ENCODE measurements around the gene TSNAX. TPM values are rescaled to one million over a fixed set of nuclear protein-coding genes. Genes with fewer than 3 reads are reported as not detected.

Gene TSNAX
- total and polyA plus RNA-seq, 9 of the 15 experiments (the other 6 are each of a cell fraction or from before 2014, with no cell fraction given): 33.8 to 102 (median 61.2) TPM

- TF ChIP-seq KLF10 (CRISPR knock-in tag; IDR thresholded peaks at IDR 0.05) (no peak), ATF1 (CRISPR knock-in tag; IDR thresholded peaks at IDR 0.05) (no peak), ATF1 (tag; IDR thresholded peaks at IDR 0.05) (0 out of 2 replicates have a peak, but pooled peaks have one; percentile 5), ZZZ3 (IDR thresholded peaks at IDR 0.05) (0 out of 2 replicates have a peak, but pooled peaks have one; percentile 40), REST (IDR thresholded peaks at IDR 0.05; ENCODE audit: borderline replicate concordance) (peak; percentile 71), REST (CRISPR knock-in tag; IDR thresholded peaks at IDR 0.05; ENCODE audit: low read depth) (no peak), RAD21 (CRISPR knock-in tag; conservative IDR thresholded peaks at IDR 0.05 in 1 of 2, IDR thresholded peaks at IDR 0.05 in 1 of 2) (peak; percentile 68 to 88), TAF1 (IDR thresholded peaks at IDR 0.05; ENCODE audit: control insufficient read depth, extremely low read depth, insufficient read depth, low read length, severe bottlenecking) (no peak), ILF3 (IDR thresholded peaks at IDR 0.05; ENCODE audit: borderline replicate concordance) (no peak), IRF2 (CRISPR knock-in tag; IDR thresholded peaks at IDR 0.05) (no peak), CTCF (IDR thresholded peaks at IDR 0.05 in 2 of 3, conservative IDR thresholded peaks at IDR 0.05 in 1 of 3; ENCODE audit: insufficient read depth in 2 of 3, low read depth in 1 of 3, low read length in 3 of 3) (peak; percentile 67 to 88 (median 81)), SMC3 (conservative IDR thresholded peaks at IDR 0.05; ENCODE audit: insufficient read depth, low read depth, low read length) (peak; percentile 71), ZSCAN32 (CRISPR knock-in tag; IDR thresholded peaks at IDR 0.05) (no peak)
- TF ChIP-seq, protein P1, sequence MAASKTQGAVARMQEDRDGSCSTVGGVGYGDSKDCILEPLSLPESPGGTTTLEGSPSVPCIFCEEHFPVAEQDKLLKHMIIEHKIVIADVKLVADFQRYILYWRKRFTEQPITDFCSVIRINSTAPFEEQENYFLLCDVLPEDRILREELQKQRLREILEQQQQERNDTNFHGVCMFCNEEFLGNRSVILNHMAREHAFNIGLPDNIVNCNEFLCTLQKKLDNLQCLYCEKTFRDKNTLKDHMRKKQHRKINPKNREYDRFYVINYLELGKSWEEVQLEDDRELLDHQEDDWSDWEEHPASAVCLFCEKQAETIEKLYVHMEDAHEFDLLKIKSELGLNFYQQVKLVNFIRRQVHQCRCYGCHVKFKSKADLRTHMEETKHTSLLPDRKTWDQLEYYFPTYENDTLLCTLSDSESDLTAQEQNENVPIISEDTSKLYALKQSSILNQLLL (CRISPR knock-in tag; IDR thresholded peaks at IDR 0.05; ENCODE audit: borderline replicate concordance): no peak
Observed at GRCh38 chr1:231590453-231591198, 62.2 kb downstream of the TSNAX start (continued).
